GM19463 (cell line): ENCODE results near the gene SHISA5.
"Not testable (repeated sequence)": the region's sequence is repeated elsewhere in the genome, so short reads cannot be mapped to it uniquely, and the experiment has no call there.

Experiments used
- ATAC-seq: cut with Tn5 transposase; IDR thresholded peaks from one replicate; pipeline ENCODE4 v1.9.1; 2021; ENCODE audit warnings: mild to moderate bottlenecking, moderate library complexity; ENCODE audit not compliant: unreplicated experiment

The SHISA5 gene

GRCh38 chr3:48478626-48479555 is 25.1 kb downstream of the SHISA5 start:
- no peak for ATAC-seq

GRCh38 chr3:48477959-48478520 is 25.9 kb downstream of the SHISA5 start:
- ATAC-seq = no peak

- no peak for ATAC-seq
Measured at GRCh38 chr3:48476426-48477053, 27.4 kb downstream of the SHISA5 start.

- no peak for ATAC-seq
Measured at GRCh38 chr3:48475188-48475587, 28.8 kb downstream of the SHISA5 start.

- ATAC-seq = no peak
Measured at GRCh38 chr3:48474619-48475018, 29.4 kb downstream of the SHISA5 start.

DNA sequence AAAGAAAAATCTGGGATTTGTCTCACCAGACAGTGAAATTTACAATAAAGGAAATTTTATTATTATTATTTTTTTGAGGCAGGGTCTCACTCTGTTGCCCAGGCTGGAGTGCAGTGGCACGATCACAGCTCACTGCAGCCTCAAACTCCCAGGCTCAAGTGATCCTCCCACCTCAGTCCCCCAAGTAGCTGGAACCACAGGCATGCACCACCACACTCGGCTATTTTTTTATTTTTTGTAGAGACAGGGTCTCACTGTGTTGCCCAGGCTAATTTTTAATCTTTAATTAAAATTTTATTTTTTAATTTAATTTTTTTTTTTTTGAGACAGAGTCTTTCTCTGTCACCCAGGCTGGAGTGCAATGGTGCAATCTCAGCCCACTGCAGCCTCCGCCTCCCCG is 29.9 kb downstream of the SHISA5 start:
- ATAC-seq = not testable (repeated sequence)

GRCh38 chr3:48473617-48473952 is 30.4 kb downstream of the SHISA5 start:
- ATAC-seq = no peak

DNA sequence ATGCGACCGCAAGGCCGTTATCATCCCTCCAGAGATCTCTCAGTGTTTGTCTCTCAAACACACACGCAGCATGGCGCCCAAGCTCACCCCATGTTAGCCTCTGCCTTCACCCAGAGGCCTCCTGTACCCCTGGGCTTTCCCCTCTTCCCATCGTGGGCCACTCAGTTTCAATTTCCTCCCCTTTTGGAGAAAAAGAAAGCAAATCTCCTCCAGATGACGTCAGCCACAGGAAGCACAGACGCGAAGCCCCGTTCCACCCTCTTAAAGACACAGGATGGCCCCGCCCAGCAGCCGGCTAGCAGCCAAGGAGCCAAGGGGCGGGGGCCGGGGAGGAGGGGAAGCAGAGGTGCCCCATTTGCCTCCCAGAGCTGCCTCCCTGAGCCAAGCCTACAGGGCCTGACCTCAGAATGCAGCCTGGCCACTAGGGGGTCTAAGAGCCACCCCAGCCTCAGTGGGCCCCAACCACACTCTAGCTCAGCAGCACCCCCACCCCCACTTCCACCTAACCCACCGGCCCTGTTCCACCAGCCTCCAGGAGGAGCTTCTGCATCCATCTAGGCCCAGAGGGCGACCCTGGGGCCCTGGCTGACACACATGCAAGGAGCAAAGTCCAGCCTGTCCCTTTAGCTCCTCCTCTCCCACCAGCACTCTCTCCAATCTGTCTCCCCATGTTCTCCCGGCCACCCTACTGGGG is 30.9 kb downstream of the SHISA5 start:
- ATAC-seq = peak; percentile 88

GRCh38 chr3:48472673-48472922 is 31.4 kb downstream of the SHISA5 start:
- peak; percentile 3 for ATAC-seq

DNA sequence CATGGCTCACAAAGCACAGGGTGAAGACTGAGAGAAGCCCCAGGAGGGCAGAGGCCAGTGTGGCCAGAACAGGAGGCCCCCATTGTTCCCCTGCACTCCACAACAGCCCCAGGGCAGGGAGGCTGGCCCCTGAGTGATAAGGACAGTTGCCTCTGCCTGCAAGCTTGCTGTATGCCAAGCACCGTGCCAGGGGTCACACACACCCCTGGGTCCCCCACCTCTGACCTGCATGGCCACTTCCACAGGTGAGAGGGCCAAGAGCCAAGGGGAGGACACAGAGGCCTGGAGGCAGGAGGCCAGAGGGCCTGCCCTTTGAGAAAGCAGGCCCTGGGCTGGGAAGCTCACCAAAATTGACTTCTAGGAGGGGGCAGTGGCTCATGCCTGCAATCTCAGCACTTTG is 33.7 kb downstream of the SHISA5 start:
- ATAC-seq = no peak

GRCh38 chr3:48469046-48469915 is 34.7 kb downstream of the SHISA5 start:
- no peak for ATAC-seq

GRCh38 chr3:48468329-48468731 is 35.6 kb downstream of the SHISA5 start:
- no peak for ATAC-seq

DNA sequence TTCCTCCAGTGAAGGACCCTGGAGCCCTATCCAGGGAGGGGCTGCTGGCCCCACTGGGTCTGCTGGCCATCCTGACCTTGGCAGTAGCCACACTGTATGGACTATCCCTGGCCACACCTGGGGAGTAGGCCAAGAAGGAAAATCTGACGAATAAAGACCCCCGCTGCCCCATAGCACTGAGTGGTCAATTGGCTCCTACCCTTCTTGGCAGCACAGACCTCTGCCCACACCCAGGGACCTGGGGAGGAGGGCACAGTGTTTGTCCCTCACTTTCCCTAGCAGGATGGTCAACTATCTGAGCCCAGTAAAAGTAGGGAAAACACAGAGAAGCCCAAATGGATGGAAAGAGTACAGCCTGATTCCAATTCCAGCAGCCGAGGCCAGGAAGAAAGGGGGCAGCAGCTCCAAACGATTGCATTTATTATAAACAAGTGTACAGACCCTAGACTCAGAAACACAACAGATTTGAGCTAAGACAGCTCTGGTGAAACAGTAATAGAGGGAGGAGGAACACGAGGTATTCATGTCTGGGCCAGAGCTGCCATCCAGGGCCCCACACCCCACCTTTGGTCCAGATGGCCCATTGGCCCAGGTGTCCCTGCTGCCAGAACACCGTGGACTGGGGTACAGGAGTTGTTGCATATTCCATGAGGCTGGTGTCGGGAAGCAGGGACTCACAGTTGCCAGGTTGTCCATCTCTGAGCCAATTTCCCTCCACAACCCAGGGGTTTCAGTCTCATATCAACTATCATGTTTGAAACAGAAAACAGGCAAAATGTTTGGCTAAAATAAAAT is 36.3 kb downstream of the SHISA5 start:
- no peak for ATAC-seq

GRCh38 chr3:48467110-48467454 is 36.9 kb downstream of the SHISA5 start:
- ATAC-seq = no peak

- no peak for ATAC-seq
Measured at GRCh38 chr3:48466386-48467109, 37.4 kb downstream of the SHISA5 start.

- ATAC-seq = peak; percentile 97
Measured at GRCh38 chr3:48465531-48466378, 38.2 kb downstream of the SHISA5 start.

- ATAC-seq = no peak
Measured at GRCh38 chr3:48465237-48465530, 38.8 kb downstream of the SHISA5 start.

DNA sequence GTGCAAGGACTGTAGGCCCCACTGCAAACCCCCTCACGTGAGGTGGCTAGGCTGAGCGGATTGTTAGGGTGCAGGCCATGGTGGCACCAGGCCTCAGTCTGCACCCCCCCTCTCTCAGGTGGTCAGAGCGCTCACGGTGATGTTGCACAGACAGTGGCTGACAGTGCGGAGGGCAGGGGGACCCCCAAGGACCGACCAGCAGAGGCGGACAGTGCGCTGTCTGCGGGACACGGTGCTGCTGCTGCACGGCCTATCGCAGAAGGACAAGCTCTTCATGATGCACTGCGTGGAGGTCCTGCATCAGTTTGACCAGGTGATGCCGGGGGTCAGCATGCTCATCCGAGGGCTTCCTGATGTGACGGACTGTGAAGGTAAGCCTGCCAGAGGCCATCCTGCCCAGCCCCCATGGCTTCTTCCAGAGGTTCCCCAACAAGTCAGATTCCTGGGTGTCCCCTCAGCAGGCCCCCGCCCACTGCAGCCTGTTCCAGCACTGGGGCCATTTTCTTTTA is 39.2 kb downstream of the SHISA5 start:
- ATAC-seq = no peak

GRCh38 chr3:48463703-48464102 is 40.3 kb downstream of the SHISA5 start:
- ATAC-seq = no peak
